ENCODE data around the gene IGSF1. TPM values are rescaled to one million over a fixed set of nuclear protein-coding genes. Genes with fewer than 3 reads are reported as not detected.

Gene IGSF1
- total RNA-seq, 2 experiments from 2014 or later: not detected

DNA sequence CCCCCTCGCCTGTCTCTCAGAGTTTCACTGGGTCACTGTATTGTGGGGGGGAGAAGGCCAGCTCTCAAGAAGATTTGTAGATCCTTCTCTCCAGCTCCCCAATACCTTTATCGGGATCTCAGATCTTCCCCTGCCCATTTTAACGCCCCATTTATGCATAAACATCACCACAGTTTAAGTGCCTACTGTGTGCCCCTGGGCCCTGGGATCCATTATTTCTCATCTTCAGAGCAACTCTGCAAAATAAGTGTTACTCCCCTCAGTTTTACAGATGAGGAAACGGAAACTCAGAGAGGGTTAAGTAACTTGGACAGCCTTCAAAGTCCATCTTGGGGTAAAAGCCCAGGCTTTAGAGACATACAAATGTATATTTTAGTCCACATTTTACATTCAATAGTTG, 421 bp upstream of the IGSF1 start:
- ChIA-PET POLR2A (no interaction called here), CTCF (no interaction called here)
- no peak for DNase-seq
- Mint-ChIP-seq H3K4me3 (no peak overlapping the region), H3K36me3 (ENCODE audit: low read depth) (no peaks in the 10 kb centered on the region), H3K4me1 (ENCODE audit: low read depth) (no peaks in the 10 kb centered on the region), H3K27me3 (peaks cover 52% of the 10 kb centered on the region), H3K9me3 (no peaks in the 10 kb centered on the region), H3K27ac (no peak overlapping the region)
- no peak overlapping the region for H3K4me3 ChIP-seq (ENCODE audit: low read length)
- TF ChIP-seq, protein P1, sequence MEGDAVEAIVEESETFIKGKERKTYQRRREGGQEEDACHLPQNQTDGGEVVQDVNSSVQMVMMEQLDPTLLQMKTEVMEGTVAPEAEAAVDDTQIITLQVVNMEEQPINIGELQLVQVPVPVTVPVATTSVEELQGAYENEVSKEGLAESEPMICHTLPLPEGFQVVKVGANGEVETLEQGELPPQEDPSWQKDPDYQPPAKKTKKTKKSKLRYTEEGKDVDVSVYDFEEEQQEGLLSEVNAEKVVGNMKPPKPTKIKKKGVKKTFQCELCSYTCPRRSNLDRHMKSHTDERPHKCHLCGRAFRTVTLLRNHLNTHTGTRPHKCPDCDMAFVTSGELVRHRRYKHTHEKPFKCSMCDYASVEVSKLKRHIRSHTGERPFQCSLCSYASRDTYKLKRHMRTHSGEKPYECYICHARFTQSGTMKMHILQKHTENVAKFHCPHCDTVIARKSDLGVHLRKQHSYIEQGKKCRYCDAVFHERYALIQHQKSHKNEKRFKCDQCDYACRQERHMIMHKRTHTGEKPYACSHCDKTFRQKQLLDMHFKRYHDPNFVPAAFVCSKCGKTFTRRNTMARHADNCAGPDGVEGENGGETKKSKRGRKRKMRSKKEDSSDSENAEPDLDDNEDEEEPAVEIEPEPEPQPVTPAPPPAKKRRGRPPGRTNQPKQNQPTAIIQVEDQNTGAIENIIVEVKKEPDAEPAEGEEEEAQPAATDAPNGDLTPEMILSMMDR (IDR thresholded peaks at IDR 0.05): no peak
- no peak for ATAC-seq (ENCODE audit: poor library complexity)
- peaks cover 4 to 36% of the 10 kb centered on the region in 2 experiments for H3K27me3 ChIP-seq (ENCODE audit: control insufficient read depth in 1 of 2, insufficient read depth in 2 of 2, low read length in 2 of 2)
- no peaks in the 10 kb centered on the region for H3K36me3 ChIP-seq (ENCODE audit: insufficient read depth, low read length)
- no peak overlapping the region for H3K27ac ChIP-seq (ENCODE audit: low read depth in 1 of 2, low read length in 2 of 2)
- H3K9me3 ChIP-seq (ENCODE audit: control insufficient read depth in 1 of 2, insufficient read depth in 1 of 2, low read length in 2 of 2): no peaks in the 10 kb centered on the region
- no peaks in the 10 kb centered on the region for H3K4me1 ChIP-seq (ENCODE audit: insufficient read depth, low read length)
- intact Hi-C loops (cut with DNase I, micrococcal nuclease): no loop called here

DNA sequence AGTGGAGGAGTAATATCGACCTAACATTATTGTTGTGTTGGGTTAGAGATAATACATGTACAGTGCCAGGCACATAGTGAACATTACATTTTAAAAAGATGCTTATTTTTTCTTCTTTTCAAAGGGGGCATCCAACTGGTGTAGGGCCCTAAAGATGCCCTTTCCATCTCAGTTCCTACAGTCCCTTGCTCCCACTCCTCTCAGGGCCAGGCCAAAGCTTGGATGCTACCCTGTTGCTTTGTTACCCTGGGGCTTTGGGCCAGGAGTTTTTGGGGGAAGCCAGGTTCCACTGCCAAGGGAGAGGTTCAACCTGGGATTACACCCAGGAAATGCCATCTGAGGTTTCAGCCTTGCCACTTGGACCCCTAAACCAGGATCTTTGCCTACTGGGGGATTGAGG, 918 bp downstream of the IGSF1 start:
- Histone ChIP-seq H3K27ac (ENCODE audit: low read depth in 1 of 2, low read length in 2 of 2) (no peak overlapping the region), H3K27me3 (ENCODE audit: control insufficient read depth in 1 of 2, insufficient read depth in 2 of 2, low read length in 2 of 2) (peaks cover 4 to 36% of the 10 kb centered on the region in 2 experiments), H3K4me1 (ENCODE audit: insufficient read depth, low read length) (no peaks in the 10 kb centered on the region), H3K4me3 (ENCODE audit: low read length) (no peak overlapping the region), H3K9me3 (ENCODE audit: control insufficient read depth in 1 of 2, insufficient read depth in 1 of 2, low read length in 2 of 2) (no peaks in the 10 kb centered on the region), H3K36me3 (ENCODE audit: insufficient read depth, low read length) (no peaks in the 10 kb centered on the region)
- peaks cover 61% of the 10 kb centered on the region for H3K27me3 Mint-ChIP-seq
- H3K4me1 Mint-ChIP-seq (ENCODE audit: low read depth): no peaks in the 10 kb centered on the region
- TF ChIP-seq, protein P1 (IDR thresholded peaks at IDR 0.05): no peak
- no peak overlapping the region for H3K4me3 Mint-ChIP-seq
- no peaks in the 10 kb centered on the region for H3K36me3 Mint-ChIP-seq (ENCODE audit: low read depth)
- no peak for DNase-seq
- CTCF ChIA-PET: no interaction called here
- no peak overlapping the region for H3K27ac Mint-ChIP-seq
- POLR2A ChIA-PET: no interaction called here
- no peak for ATAC-seq (ENCODE audit: poor library complexity)
- intact Hi-C loops (cut with DNase I, micrococcal nuclease): no loop called here
- no peaks in the 10 kb centered on the region for H3K9me3 Mint-ChIP-seq

DNA sequence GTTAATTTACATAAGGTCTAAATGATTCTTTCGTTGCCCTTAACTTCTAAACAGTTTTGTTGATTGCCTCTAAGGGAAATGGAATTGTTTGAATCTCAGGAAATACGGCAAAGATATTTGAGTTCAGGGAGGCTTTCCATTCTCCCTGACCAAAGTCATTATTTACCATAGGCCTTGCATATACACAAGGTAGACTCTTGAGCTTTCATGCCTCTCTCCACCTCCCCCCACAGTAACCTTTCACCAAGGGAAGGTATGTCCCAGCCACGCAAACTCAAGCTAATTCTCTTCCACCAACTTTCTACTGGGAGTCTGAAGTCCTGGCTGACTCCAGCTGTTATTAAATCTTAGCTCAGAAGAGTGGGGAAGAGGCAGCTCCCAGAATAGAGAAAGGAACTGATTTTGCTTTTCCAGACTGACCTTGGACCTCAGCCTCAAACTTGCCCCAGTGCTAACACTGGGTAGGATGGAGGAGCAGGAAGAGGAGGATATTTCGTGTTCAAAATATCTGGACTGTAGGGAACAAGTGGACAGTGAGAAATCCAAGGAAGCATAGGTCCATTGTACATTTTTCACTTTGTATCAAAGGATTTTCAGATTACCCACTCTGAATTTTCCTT, 1.4 kb downstream of the IGSF1 start:
- Histone ChIP-seq H3K27me3 (ENCODE audit: control insufficient read depth in 1 of 2, insufficient read depth in 2 of 2, low read length in 2 of 2) (peaks cover 4 to 36% of the 10 kb centered on the region in 2 experiments), H3K4me3 (ENCODE audit: low read length) (no peak overlapping the region), H3K9me3 (ENCODE audit: control insufficient read depth in 1 of 2, insufficient read depth in 1 of 2, low read length in 2 of 2) (no peaks in the 10 kb centered on the region), H3K36me3 (ENCODE audit: insufficient read depth, low read length) (no peaks in the 10 kb centered on the region), H3K4me1 (ENCODE audit: insufficient read depth, low read length) (no peaks in the 10 kb centered on the region), H3K27ac (ENCODE audit: low read depth in 1 of 2, low read length in 2 of 2) (no peak overlapping the region)
- POLR2A ChIA-PET: no interaction called here
- peaks cover 62% of the 10 kb centered on the region for H3K27me3 Mint-ChIP-seq
- no peaks in the 10 kb centered on the region for H3K4me1 Mint-ChIP-seq (ENCODE audit: low read depth)
- ATAC-seq (ENCODE audit: poor library complexity): no peak
- no peaks in the 10 kb centered on the region for H3K9me3 Mint-ChIP-seq
- no peak overlapping the region for H3K27ac Mint-ChIP-seq
- H3K4me3 Mint-ChIP-seq: no peak overlapping the region
- DNase-seq: no peak
- CTCF ChIA-PET: no interaction called here
- no peaks in the 10 kb centered on the region for H3K36me3 Mint-ChIP-seq (ENCODE audit: low read depth)
- intact Hi-C loops (cut with DNase I, micrococcal nuclease): no loop called here
- TF ChIP-seq, protein P1 (IDR thresholded peaks at IDR 0.05): no peak

Measured in CD4-positive, alpha-beta T cell (primary cell).